Suprapubic skin (tissue), 4 donors: ENCODE data around the gene SCD5. TPM values are rescaled to one million over a fixed set of nuclear protein-coding genes. Genes with fewer than 3 reads are reported as not detected.

Experiments used
- DNase-seq, 2 donors: peaks; one replicate each; pipeline ENCODE4 v3.0.0-alpha.2; 2019; ENCODE audit warnings: low spot score in 2 of 2
- H3K27ac ChIP-seq: fragments of 200-600 bp; sonication (generic); one replicate; pipeline ENCODE4 v1.5.1; 2019
- H3K27me3 ChIP-seq: fragments of 200-600 bp; sonication (generic); one replicate; pipeline ENCODE4 v1.5.1; 2019
- H3K36me3 ChIP-seq: fragments of 200-600 bp; sonication (generic); one replicate; pipeline ENCODE4 v1.5.1; 2019
- H3K4me1 ChIP-seq: fragments of 200-600 bp; sonication (generic); one replicate; pipeline ENCODE4 v1.5.1; 2019
- H3K4me3 ChIP-seq: fragments of 200-600 bp; sonication (generic); one replicate; pipeline ENCODE4 v1.5.1; 2019; ENCODE audit warnings: mild to moderate bottlenecking
- H3K9me3 ChIP-seq: fragments of 200-600 bp; sonication (generic); one replicate; pipeline ENCODE4 v1.5.1; 2019
- CTCF ChIP-seq, 2 donors: fragments of 200-600 bp in 1 of 2; fragments of 450-650 bp in 1 of 2; sonication (generic) in 1 of 2; IDR thresholded peaks; one replicate each; pipeline ENCODE4 v1.5.1; 2016 to 2019; ENCODE audit warnings: antibody characterized with exemption in 2 of 2, mild to moderate bottlenecking in 1 of 2, moderate library complexity in 1 of 2
- EP300 ChIP-seq: sonication (generic); formaldehyde crosslinking; IDR thresholded peaks from one replicate; pipeline ENCODE4 v1.6.1; 2017; ENCODE audit warnings: antibody characterized with exemption
- POLR2A ChIP-seq, 2 donors: fragments of 450-650 bp; IDR thresholded peaks; one replicate each; pipeline ENCODE4 v1.6.1; 2017; ENCODE audit warnings: antibody characterized with exemption in 2 of 2, mild to moderate bottlenecking in 2 of 2, moderate library complexity in 2 of 2
- POLR2AphosphoS5 ChIP-seq, 3 donors: sonication (generic); formaldehyde crosslinking; IDR thresholded peaks; one replicate each; pipeline ENCODE4 v1.6.1; 2017; ENCODE audit warnings: antibody characterized with exemption in 3 of 3
- WGBS: methylation state at CpG from one replicate; pipeline ENCODE4 v1.1.5; 2018; 5-methylcytosine and 5-hydroxymethylcytosine counted together
- total RNA-seq, 4 donors: library from RNA; depleted of rRNA; stranded (reverse); fragments of >200 nt; gene quantifications; one replicate each; pipeline ENCODE4 v1.1.0, GENCODE V29; 2016

The SCD5 gene
- total RNA-seq, 4 donors from 2014 or later, result 5.6 to 13.2 (median 7.6) TPM

DNA sequence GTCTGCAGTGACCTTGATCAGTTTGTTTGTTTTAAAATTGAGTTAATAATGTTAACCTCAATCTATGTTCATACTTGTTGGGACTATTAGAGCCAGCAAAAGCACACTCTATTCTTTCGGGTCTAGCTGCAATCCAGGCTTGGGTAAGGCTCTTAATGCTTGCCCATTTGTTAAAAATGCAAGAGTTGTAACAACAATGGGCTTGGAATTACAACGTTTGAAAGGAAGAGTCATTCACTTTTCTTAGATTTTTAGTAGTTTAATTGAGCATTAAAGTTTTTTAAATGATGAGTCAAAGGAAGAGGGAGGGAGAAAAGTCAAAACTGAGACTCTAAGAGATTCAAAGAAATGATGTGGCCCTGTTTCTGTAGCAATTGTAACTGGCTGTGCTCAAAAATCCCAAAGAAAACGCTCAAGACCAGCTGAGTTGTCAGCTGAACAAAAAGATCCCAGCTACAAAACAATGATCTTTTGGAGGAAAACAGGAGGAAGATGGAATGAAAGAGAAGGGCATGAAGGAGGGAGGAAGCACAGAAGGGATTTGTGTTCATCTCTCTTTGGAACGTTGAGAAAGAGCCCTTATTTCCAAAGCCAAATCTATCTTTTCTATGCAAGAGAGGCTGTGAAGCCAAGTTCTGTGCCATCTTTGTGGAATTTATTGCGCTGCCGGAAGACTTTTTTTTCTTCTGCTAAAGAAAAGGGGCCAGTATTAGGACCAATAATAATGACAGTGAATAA lies 5.5 kb downstream of the SCD5 start:
- no peak for DNase-seq
- no peak overlapping the region for H3K27ac ChIP-seq

GRCh38 chr4:82791179-82791578 lies 7.4 kb downstream of the SCD5 start:
- no peak overlapping the region for H3K27ac ChIP-seq
- no peaks in the 10 kb centered on the region for H3K9me3 ChIP-seq
- WGBS, result 92% methylated on average over 6 of the region's 6 CpGs
- no peaks in the 10 kb centered on the region for H3K36me3 ChIP-seq
- peaks cover 11% of the 10 kb centered on the region for H3K4me1 ChIP-seq
- no peaks in the 10 kb centered on the region for H3K27me3 ChIP-seq
- DNase-seq, result no peak
- TF ChIP-seq EP300 (no peak), POLR2AphosphoS5 (IDR thresholded peaks at IDR 0.05) (no peak), POLR2A (IDR thresholded peaks at IDR 0.05) (no peak), CTCF (IDR thresholded peaks at IDR 0.05) (no peak)
- no peak overlapping the region for H3K4me3 ChIP-seq

More for the DNA sequence above, 5.5 kb downstream of the SCD5 start:
- peaks cover 20% of the 10 kb centered on the region for H3K4me1 ChIP-seq
- TF ChIP-seq POLR2AphosphoS5 (IDR thresholded peaks at IDR 0.05), result no peak
- no peak for TF ChIP-seq EP300
- TF ChIP-seq POLR2A (IDR thresholded peaks at IDR 0.05), result no peak
- TF ChIP-seq CTCF (IDR thresholded peaks at IDR 0.05), result no peak
- no peak overlapping the region for H3K4me3 ChIP-seq
- no peaks in the 10 kb centered on the region for H3K27me3 ChIP-seq
- H3K9me3 ChIP-seq, result no peaks in the 10 kb centered on the region
- WGBS, result 54% methylated on average over 6 of the region's 6 CpGs
- no peaks in the 10 kb centered on the region for H3K36me3 ChIP-seq

DNA sequence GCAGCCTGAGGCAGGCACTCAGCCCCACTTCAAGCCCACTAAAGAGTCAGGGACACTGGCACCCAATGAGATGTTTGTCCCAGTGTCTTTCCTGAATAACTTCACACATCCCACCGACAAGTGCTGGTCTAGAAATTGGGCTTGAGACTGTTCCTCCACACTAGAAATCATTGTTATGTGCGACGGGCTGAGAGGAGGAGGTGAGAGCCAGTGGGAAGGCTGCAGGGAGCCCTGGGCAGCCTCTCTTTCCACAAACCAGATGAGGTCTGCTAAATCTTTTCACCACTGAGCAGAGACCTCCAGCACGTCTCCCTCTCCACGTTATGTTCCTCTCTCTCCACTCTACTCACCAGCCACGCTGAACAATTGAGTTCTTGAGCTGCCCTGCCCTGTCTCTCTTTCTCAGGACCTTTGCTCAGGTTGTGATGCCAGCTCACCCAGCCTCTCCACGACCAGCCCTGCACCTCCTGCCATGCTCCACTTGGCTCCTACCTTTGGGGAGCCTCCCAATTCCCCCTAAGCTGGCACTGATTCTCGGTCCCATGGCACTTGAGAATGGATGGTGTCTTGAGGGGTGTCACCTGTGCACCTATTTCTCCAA lies 8.4 kb downstream of the SCD5 start:
- DNase-seq, result no peak
- Histone ChIP-seq H3K4me1 (peaks cover 21% of the 10 kb centered on the region), H3K9me3 (no peaks in the 10 kb centered on the region), H3K27ac (no peak overlapping the region), H3K36me3 (no peaks in the 10 kb centered on the region), H3K27me3 (no peaks in the 10 kb centered on the region), H3K4me3 (no peak overlapping the region)
- WGBS, result 77% methylated on average over 8 of the region's 8 CpGs
- no peak for TF ChIP-seq POLR2AphosphoS5 (IDR thresholded peaks at IDR 0.05)
- no peak for TF ChIP-seq CTCF (IDR thresholded peaks at IDR 0.05)
- no peak for TF ChIP-seq EP300
- no peak for TF ChIP-seq POLR2A (IDR thresholded peaks at IDR 0.05)

DNA sequence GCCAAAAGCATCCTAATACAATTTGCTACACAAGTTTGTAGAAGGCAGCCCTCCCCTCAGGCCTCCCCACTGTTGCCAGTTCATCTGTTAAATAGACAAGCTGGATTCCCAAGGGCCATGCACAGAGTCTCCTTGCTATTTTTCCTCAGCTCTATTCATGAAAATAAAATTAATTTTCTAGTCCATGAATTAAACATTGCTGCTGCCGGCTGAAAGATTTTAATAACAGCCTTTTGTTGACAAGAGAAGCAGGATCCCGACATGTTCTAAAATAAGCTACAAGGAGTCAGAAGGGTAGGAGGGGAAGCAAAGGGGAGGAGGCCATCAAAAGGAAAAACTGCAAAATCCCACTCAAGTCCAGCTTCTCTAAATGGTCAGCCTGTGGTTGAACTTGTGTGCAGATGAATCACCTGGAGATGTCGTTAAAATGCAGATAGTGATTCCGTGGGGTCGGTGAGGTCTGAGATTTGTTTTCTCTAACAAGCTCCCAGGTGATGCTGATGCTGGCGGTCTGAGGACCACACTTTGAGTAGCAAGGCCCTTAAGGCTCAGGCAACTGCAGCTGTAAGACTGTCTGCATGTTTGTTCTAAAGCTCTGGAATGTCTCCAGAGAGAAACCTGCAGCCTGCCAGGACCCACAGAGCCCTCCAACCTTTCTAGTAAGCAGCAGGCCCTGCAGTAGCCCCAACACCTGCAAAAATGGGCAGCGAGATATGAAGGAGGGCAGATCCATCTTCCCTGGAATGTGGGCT lies 9.4 kb downstream of the SCD5 start:
- WGBS, result 76% methylated on average over 7 of the region's 7 CpGs

More for the DNA sequence above, 9.4 kb downstream of the SCD5 start:
- no peaks in the 10 kb centered on the region for H3K36me3 ChIP-seq
- no peak for DNase-seq
- H3K9me3 ChIP-seq, result no peaks in the 10 kb centered on the region
- H3K4me3 ChIP-seq, result no peak overlapping the region
- no peak for TF ChIP-seq POLR2A (IDR thresholded peaks at IDR 0.05)
- TF ChIP-seq EP300, result no peak
- TF ChIP-seq POLR2AphosphoS5 (IDR thresholded peaks at IDR 0.05), result no peak
- TF ChIP-seq CTCF (IDR thresholded peaks at IDR 0.05), result no peak
- H3K27me3 ChIP-seq, result no peaks in the 10 kb centered on the region
- H3K4me1 ChIP-seq, result peaks cover 28% of the 10 kb centered on the region
- H3K27ac ChIP-seq, result no peak overlapping the region
